Measurements from ENCODE around the gene WWOX. TPM values are rescaled to one million over a fixed set of nuclear protein-coding genes. Genes with fewer than 3 reads are reported as not detected.

The WWOX gene
- total RNA-seq, 1 experiment from 2014 or later: 35.6 TPM

- ChIA-PET CTCF (no interaction called here), POLR2A (ENCODE audit: unreplicated experiment) (no interaction called here)
- Histone ChIP-seq H4K20me1 (ENCODE audit: insufficient read depth) (no peaks in the 10 kb centered on the region), H3K4me1 (replicated peaks; ENCODE audit: insufficient read depth) (no peaks in the 10 kb centered on the region), H3K79me2 (ENCODE audit: low read depth) (no peaks in the 10 kb centered on the region), H2AFZ (no peak overlapping the region), H3K4me2 (no peak overlapping the region), H3K27ac (no peak overlapping the region), H3K36me3 (ENCODE audit: low read depth) (no peaks in the 10 kb centered on the region), H3K4me3 (no peak overlapping the region), H3K9me2 (ENCODE audit: insufficient read depth) (no peaks in the 10 kb centered on the region), H3F3A (ENCODE audit: insufficient read depth, low read depth) (no peaks in the 10 kb centered on the region), H3K27me3 (ENCODE audit: insufficient read depth, low read depth) (no peaks in the 10 kb centered on the region), H3K9me3 (ENCODE audit: insufficient read depth, low read depth) (no peaks in the 10 kb centered on the region)
- BruUV-seq (replicated peaks): no TSS peak
- intact Hi-C loops (cut with micrococcal nuclease; ENCODE audit: unreplicated experiment): no loop called here
- no peak for DNase-seq
- TF ChIP-seq EZH2 (IDR thresholded peaks at IDR 0.05; ENCODE audit: low read depth): no peak
- TF ChIP-seq CTCF (conservative IDR thresholded peaks at IDR 0.05): no peak
These were observed 568.9 kb downstream of the WWOX start for GRCh38 chr16:78668393-78668792.

- POLR2A ChIA-PET (ENCODE audit: unreplicated experiment): no interaction called here
These were observed 570.5 kb downstream of the WWOX start for GRCh38 chr16:78669994-78670393.

GRCh38 chr16:78672779-78673556 lies 573.5 kb downstream of the WWOX start:
- no peak overlapping the region for H2AFZ ChIP-seq
- H3K4me1 ChIP-seq (replicated peaks; ENCODE audit: insufficient read depth): no peaks in the 10 kb centered on the region
- intact Hi-C loops (cut with micrococcal nuclease; ENCODE audit: unreplicated experiment): no loop called here
- TF ChIP-seq EZH2 (IDR thresholded peaks at IDR 0.05; ENCODE audit: low read depth) (no peak), CTCF (conservative IDR thresholded peaks at IDR 0.05) (no peak)
- H3K36me3 ChIP-seq (ENCODE audit: low read depth): no peaks in the 10 kb centered on the region
- no TSS peak for BruUV-seq (replicated peaks)
- no peak overlapping the region for H3K27ac ChIP-seq
- H3K79me2 ChIP-seq (ENCODE audit: low read depth): no peaks in the 10 kb centered on the region
- H3K27me3 ChIP-seq (ENCODE audit: insufficient read depth, low read depth): no peaks in the 10 kb centered on the region
- DNase-seq: no peak
- ChIA-PET POLR2A (ENCODE audit: unreplicated experiment) (no interaction called here), CTCF (no interaction called here)
- no peaks in the 10 kb centered on the region for H3F3A ChIP-seq (ENCODE audit: insufficient read depth, low read depth)
- H3K4me2 ChIP-seq: no peak overlapping the region
- no peaks in the 10 kb centered on the region for H4K20me1 ChIP-seq (ENCODE audit: insufficient read depth)
- no peak overlapping the region for H3K4me3 ChIP-seq
- no peaks in the 10 kb centered on the region for H3K9me3 ChIP-seq (ENCODE audit: insufficient read depth, low read depth)
- H3K9me2 ChIP-seq (ENCODE audit: insufficient read depth): no peaks in the 10 kb centered on the region

More at GRCh38 chr16:78669994-78670393, 570.5 kb downstream of the WWOX start:
- Histone ChIP-seq H3K36me3 (ENCODE audit: low read depth) (no peaks in the 10 kb centered on the region), H3K27ac (no peak overlapping the region), H3K9me3 (ENCODE audit: insufficient read depth, low read depth) (no peaks in the 10 kb centered on the region), H3K79me2 (ENCODE audit: low read depth) (no peaks in the 10 kb centered on the region), H3F3A (ENCODE audit: insufficient read depth, low read depth) (no peaks in the 10 kb centered on the region), H3K9me2 (ENCODE audit: insufficient read depth) (no peaks in the 10 kb centered on the region), H3K27me3 (ENCODE audit: insufficient read depth, low read depth) (no peaks in the 10 kb centered on the region), H3K4me2 (no peak overlapping the region), H2AFZ (no peak overlapping the region), H3K4me1 (replicated peaks; ENCODE audit: insufficient read depth) (no peaks in the 10 kb centered on the region), H4K20me1 (ENCODE audit: insufficient read depth) (no peaks in the 10 kb centered on the region), H3K4me3 (no peak overlapping the region)
- TF ChIP-seq CTCF (conservative IDR thresholded peaks at IDR 0.05): no peak
- TF ChIP-seq EZH2 (IDR thresholded peaks at IDR 0.05; ENCODE audit: low read depth): no peak
- intact Hi-C loops (cut with micrococcal nuclease; ENCODE audit: unreplicated experiment): no loop called here
- no TSS peak for BruUV-seq (replicated peaks)
- CTCF ChIA-PET: no interaction called here
- DNase-seq: no peak

All from PC-9 (cell line).